Retina (tissue), 1 donor: ENCODE results near the gene TARBP2.
A peak's percentile ranks its signal among the peaks of the same experiment; 100 is the strongest.

Source experiments
- DNase-seq: peaks from one replicate; pipeline ENCODE4 v3.0.0-alpha.2; 2016

TARBP2 gene

GRCh38 chr12:53500776-53501614, at the start of gene TARBP2:
Gene TARBP2 (plus strand): TSS chr12:53501283. CDS start chr12:53501409, 126 bp downstream.
- DNase-seq, result peak; percentile 100

DNA sequence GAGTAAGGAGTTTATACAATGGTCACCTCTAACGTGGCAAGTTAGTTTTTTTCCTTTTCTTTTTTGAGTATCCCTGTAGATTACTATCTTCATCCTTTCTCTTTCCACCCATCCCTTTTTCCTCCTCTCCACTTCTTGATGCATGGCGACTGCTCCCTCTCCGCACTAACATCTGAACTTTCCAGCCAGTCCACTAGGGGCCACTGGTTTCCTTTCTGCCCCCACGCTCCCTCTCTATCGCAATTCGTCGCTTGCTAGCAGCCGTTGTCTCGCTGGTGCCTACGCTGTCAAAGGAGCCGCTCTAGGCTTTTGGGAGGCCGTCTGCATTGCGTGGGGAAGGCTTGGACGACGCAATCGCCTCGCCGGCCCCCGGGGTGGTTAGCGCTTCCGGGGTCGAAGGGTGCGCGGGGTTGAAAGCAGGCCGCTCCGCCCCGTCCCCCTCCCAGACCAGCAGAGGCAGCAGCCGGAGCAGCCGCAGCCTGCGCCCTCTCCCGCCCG, 49.4 kb upstream of the TARBP2 start, which contains the start of gene PCBP2:
TSS of gene PCBP2 (plus strand) at position 442 of the 498 bp plus-strand sequence. CDS start 2,699 bp downstream, outside the sequence.
- peak; percentile 96 for DNase-seq

DNA sequence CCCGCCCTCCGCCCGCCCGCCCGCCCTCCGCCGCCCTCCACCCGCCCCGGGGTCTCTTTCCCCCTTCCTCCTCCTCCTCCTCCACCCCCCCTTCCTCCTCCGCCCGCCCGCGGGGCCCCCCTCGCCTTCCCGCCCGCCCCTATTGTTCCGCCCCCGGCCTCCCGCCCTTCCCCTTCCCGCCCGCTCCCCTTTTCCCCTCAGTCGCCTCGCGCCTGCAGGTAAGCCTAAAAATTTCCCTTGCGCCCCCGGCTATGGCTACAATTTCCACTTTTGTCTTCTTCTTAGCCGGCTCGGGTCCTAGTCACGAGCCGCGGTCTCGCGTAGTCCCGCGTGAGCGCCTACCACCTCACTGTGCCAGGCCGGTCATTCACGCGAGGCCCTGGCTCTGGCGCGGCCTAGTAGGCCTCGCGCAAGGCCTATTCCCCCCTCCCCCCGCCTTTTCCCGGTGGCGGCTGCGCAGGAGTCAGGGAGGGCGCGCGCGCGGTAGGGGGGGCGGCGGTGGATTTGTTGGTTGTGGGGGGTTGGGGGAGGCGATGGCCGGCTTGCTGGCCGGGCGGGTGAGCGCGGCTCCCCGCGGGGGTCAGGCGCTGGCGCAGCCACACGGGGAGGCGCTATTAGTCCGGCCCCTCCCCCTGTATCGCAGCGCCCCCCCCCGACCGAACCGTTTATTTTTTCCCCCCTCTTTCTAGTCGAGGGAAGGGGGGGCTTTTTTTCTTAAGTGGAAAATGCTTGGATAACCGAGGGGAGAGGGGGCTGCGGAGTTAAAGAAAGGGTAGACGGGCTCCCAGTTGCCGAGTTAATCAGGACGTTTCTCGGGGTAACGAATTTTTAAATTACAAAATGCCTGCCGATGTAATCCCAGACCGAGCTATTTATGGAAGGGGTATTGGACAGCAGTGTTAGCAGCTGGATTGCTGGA, 48.7 kb upstream of the TARBP2 start:
- DNase-seq, result peak; percentile 89

DNA sequence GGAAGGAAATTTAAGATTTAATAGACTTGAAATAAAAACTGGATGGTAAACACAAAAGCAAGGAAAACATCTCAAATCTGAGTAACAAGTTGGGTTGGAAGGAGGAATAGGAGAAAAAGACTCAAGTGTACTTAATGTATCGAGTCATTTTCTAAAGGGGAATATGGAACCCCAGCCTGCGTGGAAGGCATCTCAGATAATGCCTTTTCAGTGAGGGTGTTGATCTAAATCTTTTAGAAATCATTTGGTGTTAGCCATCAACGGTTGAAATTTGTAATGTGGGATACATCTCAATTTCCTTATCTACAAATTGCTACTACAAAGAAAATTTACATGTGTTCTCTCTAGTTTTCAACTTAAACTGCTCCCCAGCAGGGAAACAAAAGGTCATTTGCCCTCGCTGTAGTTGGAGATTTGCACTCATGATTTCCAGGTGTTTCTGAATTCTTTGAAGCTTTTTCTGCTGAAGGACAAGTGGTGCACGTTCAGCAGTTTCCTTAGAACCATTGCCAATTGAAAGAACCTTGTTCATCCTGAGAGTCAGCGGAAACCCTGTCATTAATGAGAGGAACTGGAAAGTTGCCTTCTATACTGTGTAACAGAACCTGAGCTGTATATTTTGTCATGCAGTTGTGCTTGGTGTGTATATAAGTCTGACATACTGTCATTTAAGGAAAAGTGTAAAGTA, 47.0 kb upstream of the TARBP2 start:
- DNase-seq, result no peak

DNA sequence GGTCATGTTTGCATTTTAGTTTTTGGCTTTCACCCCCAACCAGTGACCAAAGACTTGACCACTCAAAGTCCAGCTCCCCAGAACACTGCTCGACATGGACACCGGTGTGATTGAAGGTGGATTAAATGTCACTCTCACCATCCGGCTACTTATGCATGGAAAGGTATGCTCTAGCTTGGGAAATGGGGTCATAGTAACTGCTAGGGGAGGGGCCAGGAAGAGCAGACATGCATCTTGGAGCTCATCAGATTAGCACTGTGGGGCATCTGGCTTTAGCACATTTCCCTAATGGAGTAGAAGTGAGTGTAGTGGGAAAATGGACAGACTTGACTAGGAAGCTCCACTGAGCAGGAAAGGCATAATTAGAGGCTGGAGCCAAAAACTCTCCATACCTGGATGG, 46.4 kb upstream of the TARBP2 start:
- no peak for DNase-seq

DNA sequence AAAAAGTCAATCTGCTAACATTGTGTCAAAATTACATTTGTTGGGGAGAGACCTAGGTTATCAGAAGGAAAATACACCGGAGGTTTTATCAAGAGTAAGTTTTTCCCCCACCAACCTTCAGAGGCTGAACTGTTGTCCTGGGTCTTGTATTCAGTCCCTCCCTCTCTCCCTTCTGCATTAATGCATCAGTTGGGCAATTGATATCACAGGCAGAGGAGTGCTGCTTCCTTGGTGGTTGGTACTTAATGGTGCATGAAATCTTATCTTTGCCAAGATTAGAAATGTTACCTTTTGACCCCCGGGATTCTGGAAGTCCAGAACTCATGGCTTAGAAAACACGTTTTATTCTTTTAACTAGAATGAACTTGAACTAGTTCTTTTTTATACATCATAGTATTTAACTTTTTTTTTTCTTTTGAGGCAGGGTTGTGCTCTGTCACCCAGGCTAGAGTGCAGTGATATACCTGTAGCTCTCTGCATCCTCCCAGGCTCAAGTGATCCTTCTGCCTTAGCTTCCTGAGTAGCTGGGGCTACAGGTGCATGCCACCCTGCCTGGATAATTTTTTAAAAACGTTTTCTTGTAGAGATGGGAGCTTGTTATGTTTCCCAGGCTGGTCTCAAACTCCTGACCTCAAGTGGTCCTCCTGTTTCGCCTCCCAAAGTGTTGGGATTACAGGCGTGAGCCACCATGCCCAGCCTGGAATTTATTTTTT, 44.3 kb upstream of the TARBP2 start:
- no peak for DNase-seq

GRCh38 chr12:53459097-53459496, 42.0 kb upstream of the TARBP2 start:
- no peak for DNase-seq

DNA sequence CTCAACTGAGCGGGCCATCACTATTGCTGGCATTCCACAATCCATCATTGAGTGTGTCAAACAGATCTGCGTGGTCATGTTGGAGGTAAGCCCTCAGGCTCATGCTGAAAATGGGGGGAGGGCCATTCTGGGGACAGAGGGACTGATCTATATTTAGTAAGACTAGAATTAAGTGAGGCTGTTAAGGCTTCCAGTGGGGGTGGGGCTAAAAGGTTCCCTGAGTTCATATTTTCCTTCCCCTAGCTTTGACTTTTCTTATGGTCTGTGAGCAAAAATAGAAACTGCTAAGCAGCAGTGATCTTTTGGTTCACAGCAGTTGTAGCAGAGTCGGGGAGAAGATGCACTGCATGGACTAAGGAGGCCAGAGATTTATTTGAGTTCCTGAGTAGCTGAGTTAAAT, 40.0 kb upstream of the TARBP2 start:
- no peak for DNase-seq

GRCh38 chr12:53461591-53461990, 39.5 kb upstream of the TARBP2 start:
- no peak for DNase-seq

GRCh38 chr12:53462935-53463334, 38.1 kb upstream of the TARBP2 start:
- DNase-seq, result no peak

DNA sequence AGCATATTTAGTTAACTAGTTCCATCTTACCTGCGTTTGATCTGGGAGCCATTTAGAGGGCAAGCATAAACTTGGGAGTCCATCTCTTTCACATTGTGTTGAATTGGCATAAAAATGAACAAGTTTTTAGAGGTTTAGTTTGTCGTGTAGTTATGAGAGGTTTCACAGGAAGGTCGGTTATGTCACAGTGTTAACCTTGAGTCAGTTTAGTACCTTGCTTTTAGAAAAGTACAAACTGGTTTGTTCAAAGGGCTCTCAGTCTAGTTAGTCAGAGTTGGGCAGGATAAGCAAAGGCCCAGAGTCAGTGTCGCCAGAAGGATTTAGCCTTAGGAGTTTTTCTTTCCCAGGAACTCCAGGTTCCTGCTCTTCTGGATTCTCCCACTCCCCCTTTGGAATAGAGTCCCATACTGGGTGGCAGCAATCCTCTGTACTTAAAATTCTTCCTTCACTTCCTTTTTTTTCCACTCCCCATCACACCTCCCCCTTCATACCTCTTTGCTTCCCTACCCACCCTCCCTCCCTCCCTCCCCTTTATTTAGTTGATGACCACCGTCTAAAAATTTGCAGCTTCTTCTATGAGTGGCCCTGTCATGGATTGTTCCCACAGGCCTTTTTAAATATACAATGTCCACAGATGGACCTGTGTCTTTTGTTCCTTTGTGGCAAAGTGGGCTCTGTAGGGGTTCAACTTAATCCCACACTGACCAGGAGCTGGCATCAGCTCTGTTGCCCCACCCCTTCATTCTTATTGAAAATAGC, 37.1 kb upstream of the TARBP2 start:
- DNase-seq, result no peak

GRCh38 chr12:53464685-53465418, 36.2 kb upstream of the TARBP2 start:
- DNase-seq, result no peak

DNA sequence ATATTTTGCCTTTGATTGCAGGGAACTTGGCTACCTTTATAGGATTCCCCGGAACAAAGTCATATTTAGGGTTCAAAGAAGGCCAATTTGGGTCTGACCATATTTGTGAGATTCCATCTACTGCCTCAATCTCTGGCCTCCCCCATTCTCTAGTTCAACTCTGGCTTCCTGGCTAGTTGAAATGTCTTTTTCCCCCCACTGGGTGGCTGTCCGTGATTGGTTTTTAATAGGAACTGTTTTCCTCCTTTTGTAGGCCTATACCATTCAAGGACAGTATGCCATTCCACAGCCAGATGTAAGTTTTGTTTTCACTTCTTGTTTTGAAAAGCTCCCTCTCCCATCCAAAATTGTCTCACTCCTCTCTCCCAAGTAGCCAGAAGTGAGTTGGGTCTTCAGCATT, 35.4 kb upstream of the TARBP2 start:
- DNase-seq, result no peak

DNA sequence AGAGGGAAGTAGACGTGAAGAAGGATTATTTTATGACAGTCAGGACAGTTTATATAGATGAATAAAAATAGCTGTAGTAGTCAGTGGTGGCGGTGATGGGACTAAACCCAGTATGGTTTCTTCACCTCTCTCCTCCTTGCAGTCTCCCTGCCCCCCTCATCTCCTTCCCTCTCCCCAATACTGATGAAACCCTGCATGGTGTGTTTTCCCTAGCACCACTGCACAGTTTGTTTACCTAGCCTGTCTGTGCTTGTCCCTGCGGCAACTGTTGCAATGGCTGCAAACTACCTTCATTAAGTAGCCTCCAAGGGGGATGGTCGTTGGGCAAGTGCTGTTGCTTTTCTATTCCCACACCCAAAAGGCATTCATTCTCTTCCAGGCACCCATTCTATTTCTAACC, 34.4 kb upstream of the TARBP2 start:
- no peak for DNase-seq

GRCh38 chr12:53467082-53467481, 34.0 kb upstream of the TARBP2 start:
- no peak for DNase-seq

- DNase-seq, result no peak
These were observed 33.2 kb upstream of the TARBP2 start for GRCh38 chr12:53467880-53468279.

DNA sequence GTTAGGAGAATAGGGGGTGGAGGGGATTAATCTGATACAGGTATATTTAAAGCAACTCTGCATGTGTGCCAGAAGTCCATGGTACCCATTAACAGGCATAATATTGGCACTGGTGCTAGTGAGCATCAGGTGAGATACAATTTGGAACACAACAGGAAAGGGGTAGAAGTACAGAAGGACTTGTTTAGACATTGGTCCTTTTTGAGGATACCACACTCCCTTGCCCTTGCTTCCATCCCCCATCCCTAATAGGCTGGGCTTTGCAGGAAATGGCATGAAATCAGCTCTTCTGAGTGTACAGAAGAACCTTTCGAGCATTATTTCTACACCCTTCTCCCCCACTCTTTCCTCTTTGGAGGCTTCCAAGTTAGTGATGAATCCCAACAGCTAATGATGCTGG, 32.8 kb upstream of the TARBP2 start:
- no peak for DNase-seq

- DNase-seq, result no peak
These were observed 29.0 kb upstream of the TARBP2 start for GRCh38 chr12:53472056-53472582.

DNA sequence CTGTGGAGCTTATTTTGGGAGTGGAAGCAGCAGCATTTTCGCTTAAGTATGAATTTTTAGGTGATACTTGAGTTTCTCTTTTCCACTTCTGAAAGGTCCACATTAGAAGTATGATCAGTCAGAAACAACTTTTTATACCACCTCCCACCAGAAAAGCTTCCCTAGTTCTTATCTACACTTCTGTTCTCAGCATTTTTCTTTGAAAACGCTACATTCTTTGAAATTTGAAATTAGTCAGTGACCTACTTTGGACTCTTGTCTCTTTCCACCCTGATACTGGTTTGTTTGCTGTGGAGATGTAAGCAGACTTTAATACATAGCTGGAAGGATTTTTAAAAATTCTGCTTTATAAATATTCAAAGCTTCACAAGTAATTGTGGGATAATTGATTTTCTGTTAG, 27.0 kb upstream of the TARBP2 start:
- no peak for DNase-seq

- DNase-seq, result no peak
These were observed 26.3 kb upstream of the TARBP2 start for GRCh38 chr12:53474819-53475218.
